Endothelial cell of umbilical vein (primary cell): ENCODE measurements around the gene AMBP. TPM values are rescaled to one million over a fixed set of nuclear protein-coding genes. Genes with fewer than 3 reads are reported as not detected.

Source experiments
- BruUV-seq: library from RNA; stranded (reverse); fragments of 400-500 nt; replicated peaks from 2 replicates; lab custom pipeline; 2021; lab: Mats Ljungman, UMichigan
- CTCF ChIA-PET: fragments of 300-600, 350-600 bp; sonication (Branson Sonifier 250); formaldehyde crosslinking; loops from one replicate; lab custom pipeline; 2021; ENCODE audit warnings: antibody characterized with exemption, inconsistent platforms; lab: Charles Lee
- POLR2A ChIA-PET: fragments of 300-600, 350-600 bp; sonication (Branson Sonifier 250); formaldehyde crosslinking; loops from one replicate; lab custom pipeline; 2021; ENCODE audit warnings: antibody characterized with exemption, inconsistent platforms; lab: Charles Lee
- DNase-seq: peaks from one replicate; pipeline ENCODE4 v3.0.0-alpha.2; 2011; ENCODE audit warnings: low read depth, low spot score
- FAIRE-seq: peaks from 2 replicates; lab custom pipeline; 2011; peaks lifted over from hg19 to GRCh38; lab: Jason Lieb, UNC
- H2AFZ ChIP-seq: 2 replicates; pipeline ENCODE4 v1.6.0; 2012; ENCODE audit warnings: low read depth, low read length, control low read depth, inconsistent platforms
- H3K27ac ChIP-seq: 2 replicates; pipeline ENCODE4 v1.5.1; 2011; ENCODE audit warnings: low read depth, mild to moderate bottlenecking, control low read depth, low read length, moderate library complexity; ENCODE audit not compliant: insufficient read depth
- H3K27me3 ChIP-seq, 2 experiments: 2 replicates each; pipeline versions ENCODE4 v1.6.0 to v1.6.1; 2011; ENCODE audit warnings: low read length in 2 of 2, mixed read lengths in 1 of 2; ENCODE audit not compliant: control insufficient read depth in 2 of 2, insufficient read depth in 2 of 2
- H3K36me3 ChIP-seq, 2 experiments: 2 replicates in 1 of 2; 3 replicates in 1 of 2; pipeline ENCODE4 v1.5.1; 2011; ENCODE audit warnings: low read length in 2 of 2, mild to moderate bottlenecking in 1 of 2, moderate library complexity in 1 of 2; ENCODE audit not compliant: control insufficient read depth in 2 of 2, insufficient read depth in 2 of 2; ENCODE audit errors: extremely low read depth in 1 of 2
- H3K4me1 ChIP-seq: 3 replicates; pipeline ENCODE4 v1.5.1; 2011; ENCODE audit warnings: mild to moderate bottlenecking, low read length; ENCODE audit not compliant: control insufficient read depth, insufficient read depth; ENCODE audit errors: extremely low read depth
- H3K4me2 ChIP-seq: 2 replicates; pipeline ENCODE4 v1.6.1; 2011; ENCODE audit warnings: low read length, control low read depth, mixed read lengths; ENCODE audit not compliant: insufficient read depth
- H3K4me3 ChIP-seq, 3 experiments: fragments of 200-600 bp in 1 of 3; sonication (generic), shearing (Covaris generic) in 1 of 3; replicated peaks in 1 of 3; 2 replicates each; pipeline ENCODE4 v1.5.1; 2011 to 2016; ENCODE audit warnings: control low read depth in 3 of 3, low read length in 3 of 3, mild to moderate bottlenecking in 2 of 3, inconsistent platforms in 1 of 3, low read depth in 1 of 3, moderate library complexity in 1 of 3; ENCODE audit not compliant: insufficient read depth in 1 of 3
- H3K79me2 ChIP-seq: 2 replicates; pipeline ENCODE4 v1.6.0; 2012; ENCODE audit warnings: low read length, inconsistent platforms; ENCODE audit not compliant: control insufficient read depth, insufficient read depth
- H3K9ac ChIP-seq: replicated peaks from 2 replicates; pipeline ENCODE3; 2011; ENCODE audit warnings: low read length, control low read depth; ENCODE audit not compliant: insufficient read depth; ENCODE audit errors: extremely low read depth
- H3K9me1 ChIP-seq: replicated peaks from 3 replicates; pipeline ENCODE4 v1.6.0; 2011; ENCODE audit warnings: mild to moderate bottlenecking, low read length; ENCODE audit not compliant: control insufficient read depth, insufficient read depth; ENCODE audit errors: extremely low read depth
- H3K9me3 ChIP-seq: replicated peaks from 2 replicates; pipeline ENCODE4 v1.5.1; 2012; ENCODE audit warnings: low read length, inconsistent platforms; ENCODE audit not compliant: control insufficient read depth, insufficient read depth
- H4K20me1 ChIP-seq: replicated peaks from 2 replicates; pipeline ENCODE3; 2011; ENCODE audit warnings: mild to moderate bottlenecking, low read length; ENCODE audit not compliant: control insufficient read depth, insufficient read depth; ENCODE audit errors: extremely low read depth
- EZH2 ChIP-seq: IDR thresholded peaks from 2 replicates; pipeline ENCODE4 v1.6.1; 2012; ENCODE audit warnings: borderline replicate concordance, low read depth, mild to moderate bottlenecking, moderate library complexity, low read length, inconsistent platforms; ENCODE audit not compliant: severe bottlenecking
- GATA2 ChIP-seq: IDR thresholded peaks from 2 replicates; pipeline ENCODE4 v1.7.0; 2011; ENCODE audit warnings: low read depth, mild to moderate bottlenecking, moderate library complexity, mixed read lengths, low read length; ENCODE audit not compliant: insufficient read length, insufficient read depth
- POLR2A ChIP-seq: IDR thresholded peaks from 2 replicates; pipeline ENCODE4 v1.6.1; 2012; ENCODE audit warnings: low read depth, mild to moderate bottlenecking, control low read depth, low read length
- dilution Hi-C: fragments of 300-500 bp; cut with MboI; formaldehyde crosslinking; loops from one replicate; pipeline ENCODE4 v1.15.0; 2019; ENCODE audit warnings: low sequenced_read_pairs; ENCODE audit not compliant: extremely low pct_ligation_motif_present
- intact Hi-C: fragments of 100-400 bp; cut with micrococcal nuclease; formaldehyde crosslinking; loops from one replicate; pipeline ENCODE4 v1.10.0; 2022
- polyA plus RNA-seq, 4 experiments: library from polyadenylated mRNA; depleted of rRNA in 3 of 4; stranded (reverse) in 3 of 4; unstranded in 1 of 4; fragments of >200 nt; gene quantifications; 2 replicates each; pipeline versions ENCODE4 v1.2.1 to v1.2.3, GENCODE V29; 2011 to 2012; ENCODE audit warnings: missing spikeins in 1 of 4
- total RNA-seq: library from RNA; stranded (reverse); gene quantifications from 2 replicates; pipeline ENCODE4 v1.2.3, GENCODE V29; 2021
- TF ChIP-seq, protein P1 (sequence below): IDR thresholded peaks from 2 replicates; pipeline ENCODE4 v1.6.1; 2011; ENCODE audit not compliant: insufficient read depth, insufficient read length
- TF ChIP-seq, protein P2 (sequence below), 2 donors: IDR thresholded peaks; 1 replicate in 1 of 2; 2 replicates in 1 of 2; pipeline ENCODE4 v1.5.1; 2011; ENCODE audit warnings: low read length in 2 of 2, mild to moderate bottlenecking in 2 of 2, moderate library complexity in 2 of 2, control low read depth in 1 of 2, inconsistent platforms in 1 of 2, low read depth in 1 of 2; ENCODE audit not compliant: insufficient read depth in 1 of 2; ENCODE audit errors: extremely low read depth in 1 of 2

The AMBP gene
- total and polyA plus RNA-seq, 2 donors (not counting 3 experiments of a cell fraction or from before 2014, with no cell fraction given), result not detected

DNA sequence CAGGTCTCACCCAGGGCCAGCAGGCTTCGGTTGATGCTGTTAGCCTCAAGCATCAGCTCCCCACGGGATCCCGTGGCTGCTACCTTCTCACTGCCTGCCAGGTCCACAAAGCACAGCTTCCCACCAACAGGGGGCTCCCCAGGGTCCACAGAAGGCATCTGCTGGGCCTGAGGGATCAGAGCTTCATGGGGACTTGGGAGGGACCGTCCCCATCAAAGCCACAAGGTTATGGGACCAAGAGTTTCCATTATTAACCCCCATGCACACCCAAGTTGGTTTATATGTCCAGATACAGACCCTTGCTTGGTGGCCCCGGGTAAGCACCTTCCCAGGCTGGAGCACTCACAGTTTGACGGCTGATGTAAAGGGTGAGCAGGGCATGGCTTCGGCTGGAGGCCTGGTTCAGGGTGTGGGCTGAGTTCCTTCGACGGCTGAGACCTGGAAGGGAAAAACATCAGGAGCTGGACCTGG, 18.0 kb upstream of the AMBP start:
- Histone ChIP-seq H3K4me1 (peaks cover 10% of the 10 kb centered on the region), H3K4me3 (no peak overlapping the region), H3K4me2 (no peak overlapping the region), H3K36me3 (no peaks in the 10 kb centered on the region), H3K27me3 (no peaks in the 10 kb centered on the region), H3K9me3 (no peaks in the 10 kb centered on the region), H3K9ac (no peak overlapping the region), H3K79me2 (no peaks in the 10 kb centered on the region), H3K9me1 (no peaks in the 10 kb centered on the region), H2AFZ (no peak overlapping the region), H4K20me1 (no peaks in the 10 kb centered on the region), H3K27ac (no peak overlapping the region)
- FAIRE-seq (no peak), DNase-seq (no peak)
- intact Hi-C loops, result no loop called here
- no TSS peak for BruUV-seq
- ChIA-PET POLR2A (no interaction called here), CTCF (interaction anchor here (1.0 to 5.8 kb wide), 7 partner anchors 12 to 195 kb away, joined by 3 to 64 read pairs (median 4); no protein-coding TSS in a partner anchor)
- dilution Hi-C loops, result loop anchor here (25.0 kb wide), 1 partner anchor 191 kb away; no protein-coding TSS in a partner anchor
- TF ChIP-seq, protein P1, sequence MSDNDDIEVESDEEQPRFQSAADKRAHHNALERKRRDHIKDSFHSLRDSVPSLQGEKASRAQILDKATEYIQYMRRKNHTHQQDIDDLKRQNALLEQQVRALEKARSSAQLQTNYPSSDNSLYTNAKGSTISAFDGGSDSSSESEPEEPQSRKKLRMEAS, result no peak
- TF ChIP-seq, protein P2, sequence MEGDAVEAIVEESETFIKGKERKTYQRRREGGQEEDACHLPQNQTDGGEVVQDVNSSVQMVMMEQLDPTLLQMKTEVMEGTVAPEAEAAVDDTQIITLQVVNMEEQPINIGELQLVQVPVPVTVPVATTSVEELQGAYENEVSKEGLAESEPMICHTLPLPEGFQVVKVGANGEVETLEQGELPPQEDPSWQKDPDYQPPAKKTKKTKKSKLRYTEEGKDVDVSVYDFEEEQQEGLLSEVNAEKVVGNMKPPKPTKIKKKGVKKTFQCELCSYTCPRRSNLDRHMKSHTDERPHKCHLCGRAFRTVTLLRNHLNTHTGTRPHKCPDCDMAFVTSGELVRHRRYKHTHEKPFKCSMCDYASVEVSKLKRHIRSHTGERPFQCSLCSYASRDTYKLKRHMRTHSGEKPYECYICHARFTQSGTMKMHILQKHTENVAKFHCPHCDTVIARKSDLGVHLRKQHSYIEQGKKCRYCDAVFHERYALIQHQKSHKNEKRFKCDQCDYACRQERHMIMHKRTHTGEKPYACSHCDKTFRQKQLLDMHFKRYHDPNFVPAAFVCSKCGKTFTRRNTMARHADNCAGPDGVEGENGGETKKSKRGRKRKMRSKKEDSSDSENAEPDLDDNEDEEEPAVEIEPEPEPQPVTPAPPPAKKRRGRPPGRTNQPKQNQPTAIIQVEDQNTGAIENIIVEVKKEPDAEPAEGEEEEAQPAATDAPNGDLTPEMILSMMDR (IDR thresholded peaks at IDR 0.05; ENCODE audit: extremely low read depth in 1 of 2, insufficient read depth in 1 of 2, low read depth in 1 of 2, low read length in 2 of 2), result peak; percentile 27 to 48
- TF ChIP-seq GATA2 (no peak), POLR2A (no peak), EZH2 (no peak)
